NCI-H524 (cell line): ENCODE measurements around the gene SRSF5.
"Not testable (repeated sequence)": the region's sequence is repeated elsewhere in the genome, so short reads cannot be mapped to it uniquely, and the experiment has no call there.

Experiments
- DNase-seq, 2 experiments: peaks; one replicate each; lab custom pipeline; 2025; lab: John Stamatoyannopoulos, UW

Gene SRSF5

GRCh38 chr14:69808919-69809808 lies 42.2 kb downstream of the SRSF5 start:
- no peak for DNase-seq

- no peak for DNase-seq
Measured at GRCh38 chr14:69811227-69811867, 44.4 kb downstream of the SRSF5 start.

- DNase-seq, result no peak
Measured at GRCh38 chr14:69811868-69812252, 44.9 kb downstream of the SRSF5 start.

- DNase-seq, result peak; percentile 57 to 86
Measured at GRCh38 chr14:69812711-69813110, 45.8 kb downstream of the SRSF5 start.

GRCh38 chr14:69813346-69813745 lies 46.4 kb downstream of the SRSF5 start:
- not testable (repeated sequence) for DNase-seq

GRCh38 chr14:69814397-69814796 lies 47.5 kb downstream of the SRSF5 start:
- DNase-seq, result no peak

- no peak for DNase-seq
Measured at GRCh38 chr14:69815556-69815955, 48.6 kb downstream of the SRSF5 start.

GRCh38 chr14:69816216-69816615 lies 49.3 kb downstream of the SRSF5 start:
- no peak for DNase-seq

- DNase-seq, result peak; percentile 85 to 97
Measured at GRCh38 chr14:69818758-69819191, 51.8 kb downstream of the SRSF5 start.

- DNase-seq, result no peak
Measured at GRCh38 chr14:69819607-69820006, 52.7 kb downstream of the SRSF5 start.

GRCh38 chr14:69820991-69821390 lies 54.0 kb downstream of the SRSF5 start:
- DNase-seq, result no peak
